Naive B cell (primary cell): ENCODE measurements around the gene USP36. TPM values are rescaled to one million over a fixed set of nuclear protein-coding genes. Genes with fewer than 3 reads are reported as not detected.

Experiments
- ATAC-seq, 2 donors: fragments of 150-1000 bp; cut with Tn5 transposase; 2 replicates each; pipeline ENCODE4 v1.10.0; 2021; ENCODE audit warnings: low read depth in 2 of 2, mild to moderate bottlenecking in 2 of 2, moderate library complexity in 2 of 2
- DNase-seq: peaks from one replicate; pipeline ENCODE4 v3.0.0; 2022
- H3K27ac Mint-ChIP-seq, 6 donors: one replicate each; pipeline ENCODE4 v1.8.0; 2020 to 2022; ENCODE audit warnings: mild to moderate bottlenecking in 6 of 6, mixed read lengths in 6 of 6, moderate library complexity in 5 of 6, inconsistent platforms in 2 of 6
- H3K27me3 Mint-ChIP-seq, 3 donors: one replicate each; pipeline ENCODE4 v1.8.0; 2021 to 2022; ENCODE audit warnings: mixed read lengths in 3 of 3, mild to moderate bottlenecking in 1 of 3
- H3K36me3 Mint-ChIP-seq, 2 donors: one replicate each; pipeline ENCODE4 v1.8.0; 2020 to 2022; ENCODE audit warnings: mixed read lengths in 2 of 2, inconsistent platforms in 1 of 2, mild to moderate bottlenecking in 1 of 2
- H3K4me1 Mint-ChIP-seq, 3 donors: one replicate each; pipeline ENCODE4 v1.8.0; 2020 to 2022; ENCODE audit warnings: mixed read lengths in 3 of 3, inconsistent platforms in 1 of 3, mild to moderate bottlenecking in 1 of 3, moderate library complexity in 1 of 3
- H3K4me3 Mint-ChIP-seq, 8 donors: one replicate each; pipeline ENCODE4 v1.8.0; 2020 to 2022; ENCODE audit warnings: mild to moderate bottlenecking in 8 of 8, mixed read lengths in 8 of 8, moderate library complexity in 8 of 8, inconsistent platforms in 2 of 8
- H3K9me3 Mint-ChIP-seq, 7 donors: one replicate each; pipeline ENCODE4 v1.8.0; 2020 to 2022; ENCODE audit warnings: mixed read lengths in 7 of 7, mild to moderate bottlenecking in 5 of 7, inconsistent platforms in 2 of 7, moderate library complexity in 1 of 7
- polyA plus RNA-seq, 6 donors: library from polyadenylated mRNA; unstranded; fragments of 300-500 nt; fragmentation: Illumina TruSeq; gene quantifications; one replicate each; pipeline ENCODE4 v1.2.3, GENCODE V29; 2021; ENCODE audit warnings: low read depth in 6 of 6

The USP36 gene
- polyA plus RNA-seq, 6 donors from 2014 or later: 14.9 to 37.9 (median 24.5) TPM

DNA sequence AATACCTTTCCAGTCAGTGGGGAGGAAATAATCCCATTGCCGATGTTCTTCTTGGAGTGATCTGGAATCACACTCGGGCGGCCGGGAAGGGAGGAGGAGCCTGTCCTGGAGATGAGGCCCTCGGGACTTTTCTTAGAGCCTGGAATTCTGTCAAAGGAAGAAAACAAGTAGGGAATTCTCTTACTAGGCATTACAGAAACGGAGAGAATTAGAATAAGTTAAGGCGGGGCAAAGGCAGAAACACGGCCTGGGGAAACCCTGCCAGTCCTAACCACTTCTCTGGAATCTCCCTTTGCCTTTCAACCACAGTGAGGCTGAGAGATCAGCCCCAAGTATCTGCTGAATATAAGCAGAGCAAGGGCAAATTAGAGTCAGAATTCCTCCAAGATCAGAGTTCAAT is 27.8 kb downstream of the USP36 start:
- Mint-ChIP-seq H3K27me3 (no peaks in the 10 kb centered on the region), H3K4me3 (no peak overlapping the region), H3K27ac (peak overlapping the region in 1 of 6 donors; percentile 53), H3K36me3 (peaks cover 17 to 36% of the 10 kb centered on the region in 2 donors), H3K9me3 (no peaks in the 10 kb centered on the region), H3K4me1 (no peaks in the 10 kb centered on the region)
- no peak for ATAC-seq
- DNase-seq: no peak

DNA sequence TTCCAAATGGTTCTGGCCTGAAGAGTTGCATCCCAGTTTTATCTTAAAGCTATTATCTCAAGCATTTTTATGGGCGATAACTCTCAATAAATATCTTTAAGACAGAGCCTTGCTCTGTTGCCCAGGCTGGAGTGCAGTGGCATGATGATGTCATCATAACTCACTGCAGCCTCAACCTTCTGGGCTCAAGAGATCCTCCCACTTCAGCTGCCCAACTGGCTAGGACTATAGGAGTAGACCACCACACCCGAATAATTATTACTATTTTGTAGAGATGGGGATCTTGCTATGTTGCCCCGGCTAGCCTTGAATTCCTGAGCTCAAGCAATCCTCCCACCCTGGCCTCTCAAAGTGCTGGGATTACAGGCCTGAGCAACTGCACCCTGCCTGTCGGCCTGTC is 32.5 kb downstream of the USP36 start:
- ATAC-seq (no peak), DNase-seq (no peak)
- H3K36me3 Mint-ChIP-seq: peaks cover 28 to 34% of the 10 kb centered on the region in 2 donors
- no peaks in the 10 kb centered on the region for H3K27me3 Mint-ChIP-seq
- H3K4me1 Mint-ChIP-seq: peaks cover 13 to 33% (median 16%) of the 10 kb centered on the region in 3 donors
- peak overlapping the region in 1 of 8 donors; percentile 42 for H3K4me3 Mint-ChIP-seq
- H3K9me3 Mint-ChIP-seq: no peaks in the 10 kb centered on the region
- peak overlapping the region in 1 of 6 donors; percentile 69 for H3K27ac Mint-ChIP-seq

DNA sequence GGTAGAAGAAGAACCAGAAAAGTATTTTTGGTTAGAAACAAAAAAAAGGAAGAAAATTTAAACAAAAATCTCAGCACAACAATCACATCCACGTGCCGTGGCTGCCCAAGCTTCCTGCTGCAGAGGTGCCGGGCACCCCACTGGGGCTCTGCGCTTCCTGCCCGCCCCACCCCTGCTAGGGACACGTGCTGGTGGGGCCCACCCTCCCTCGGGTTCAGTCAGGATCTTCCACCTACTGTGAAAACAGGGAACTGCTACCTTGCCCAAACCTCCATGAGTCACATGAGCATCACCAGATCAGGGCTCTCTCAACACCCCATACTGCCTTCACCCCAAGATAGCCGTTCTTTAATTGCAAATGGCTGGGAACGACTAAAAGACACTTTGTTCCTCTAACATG is 34.2 kb downstream of the USP36 start:
- Mint-ChIP-seq H3K4me3 (peak overlapping the region in 5 of 8 donors; percentile 28 to 87 (median 66)), H3K36me3 (peaks cover 23 to 37% of the 10 kb centered on the region in 2 donors), H3K9me3 (no peaks in the 10 kb centered on the region), H3K4me1 (peaks cover 13 to 33% (median 16%) of the 10 kb centered on the region in 3 donors), H3K27ac (peak overlapping the region; percentile 85 to 96 (median 92)), H3K27me3 (no peaks in the 10 kb centered on the region)
- ATAC-seq (peak; percentile 71 to 74), DNase-seq (peak; percentile 74)

DNA sequence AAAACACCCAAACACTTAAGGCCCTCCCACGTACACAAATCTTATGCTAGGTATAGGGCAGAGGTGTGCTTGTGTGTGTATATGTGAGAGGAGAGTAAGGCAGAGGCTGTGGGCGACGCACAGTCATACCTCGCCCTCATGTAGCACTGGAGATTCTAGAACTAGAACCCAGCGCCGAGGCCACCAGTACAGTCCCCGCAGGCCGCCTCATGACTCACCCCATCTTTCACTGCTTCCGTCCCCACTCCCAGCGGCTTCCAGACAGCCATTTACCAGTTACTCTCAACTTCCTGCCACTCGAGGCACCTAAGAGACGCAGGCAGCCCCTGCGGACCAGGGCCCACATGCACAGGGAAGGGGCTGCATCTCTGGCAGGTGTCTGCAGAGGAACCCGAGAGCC is 35.3 kb downstream of the USP36 start:
- H3K27ac Mint-ChIP-seq: peak overlapping the region in 5 of 6 donors; percentile 26 to 94 (median 85)
- DNase-seq (no peak), ATAC-seq (no peak)
- peaks cover 16 to 33% (median 20%) of the 10 kb centered on the region in 3 donors for H3K4me1 Mint-ChIP-seq
- H3K9me3 Mint-ChIP-seq: no peaks in the 10 kb centered on the region
- peak overlapping the region in 2 of 8 donors; percentile 55 to 56 for H3K4me3 Mint-ChIP-seq
- H3K36me3 Mint-ChIP-seq: peaks cover 19 to 37% of the 10 kb centered on the region in 2 donors
- H3K27me3 Mint-ChIP-seq: no peaks in the 10 kb centered on the region

DNA sequence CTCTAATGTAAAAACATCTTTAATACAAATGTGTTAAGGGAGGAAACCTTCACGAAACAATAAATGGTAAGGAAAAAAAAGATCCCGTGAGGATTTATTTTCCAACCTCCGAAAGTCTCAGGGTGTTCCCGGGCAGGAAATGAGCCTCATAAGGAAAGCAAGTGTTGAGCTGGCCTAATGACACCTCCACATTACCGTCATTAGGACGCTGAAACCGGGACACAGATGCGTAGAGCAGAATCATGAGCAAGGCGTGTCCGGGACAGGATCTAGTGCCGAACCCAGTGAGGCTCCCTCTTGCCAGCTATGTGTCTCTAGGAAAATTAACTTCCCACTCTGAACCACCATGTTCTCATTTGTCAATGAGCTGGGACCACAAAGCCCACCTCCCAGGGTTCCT is 35.8 kb downstream of the USP36 start:
- no peak for ATAC-seq

DNA sequence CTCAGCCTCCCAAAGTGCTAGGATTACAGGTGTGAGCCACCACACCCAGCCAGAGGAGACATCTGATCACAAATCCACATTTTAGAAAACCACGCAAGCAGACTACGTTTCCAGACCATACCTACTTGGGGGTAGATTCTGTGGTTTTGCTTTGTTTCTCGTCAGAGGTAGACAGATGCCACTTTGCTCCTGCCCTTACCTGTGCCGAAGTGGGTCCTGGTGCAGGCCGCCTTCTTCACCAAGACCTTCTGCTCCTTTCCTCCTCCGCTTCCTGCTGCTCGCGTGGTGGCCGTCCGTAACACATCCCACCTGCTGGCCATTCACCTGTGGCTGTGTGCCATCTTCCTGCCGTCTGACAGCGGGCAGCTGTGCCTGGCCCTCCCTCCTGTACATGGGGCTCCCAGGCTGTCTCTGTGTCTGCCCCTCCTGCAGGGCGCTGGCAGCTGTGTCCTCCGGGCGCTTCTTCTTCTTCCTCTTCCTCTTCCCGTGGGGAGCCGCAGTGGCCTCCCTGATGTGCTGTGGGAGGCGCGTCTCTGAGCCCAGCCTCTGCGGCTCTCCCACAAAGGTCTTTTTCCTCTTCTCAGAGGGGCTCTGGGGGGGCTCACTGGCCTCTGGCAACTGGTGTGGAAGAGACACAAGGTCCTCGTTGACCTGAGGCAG is 37.3 kb downstream of the USP36 start:
- Mint-ChIP-seq H3K36me3 (peaks cover 21 to 38% of the 10 kb centered on the region in 2 donors), H3K4me3 (peak overlapping the region in 3 of 8 donors; percentile 5 to 67 (median 37)), H3K9me3 (no peaks in the 10 kb centered on the region), H3K27ac (peak overlapping the region in 3 of 6 donors; percentile 41 to 66 (median 49)), H3K4me1 (peaks cover 24 to 47% (median 29%) of the 10 kb centered on the region in 3 donors), H3K27me3 (no peaks in the 10 kb centered on the region)
- ATAC-seq (no peak), DNase-seq (no peak)

More for the DNA sequence above, 35.8 kb downstream of the USP36 start:
- Mint-ChIP-seq H3K4me1 (peaks cover 18 to 37% (median 21%) of the 10 kb centered on the region in 3 donors), H3K36me3 (peaks cover 16 to 37% of the 10 kb centered on the region in 2 donors), H3K27me3 (no peaks in the 10 kb centered on the region), H3K27ac (peak overlapping the region in 4 of 6 donors; percentile 50 to 85 (median 77)), H3K4me3 (peak overlapping the region in 2 of 8 donors; percentile 24 to 67), H3K9me3 (no peaks in the 10 kb centered on the region)
- DNase-seq: no peak

DNA sequence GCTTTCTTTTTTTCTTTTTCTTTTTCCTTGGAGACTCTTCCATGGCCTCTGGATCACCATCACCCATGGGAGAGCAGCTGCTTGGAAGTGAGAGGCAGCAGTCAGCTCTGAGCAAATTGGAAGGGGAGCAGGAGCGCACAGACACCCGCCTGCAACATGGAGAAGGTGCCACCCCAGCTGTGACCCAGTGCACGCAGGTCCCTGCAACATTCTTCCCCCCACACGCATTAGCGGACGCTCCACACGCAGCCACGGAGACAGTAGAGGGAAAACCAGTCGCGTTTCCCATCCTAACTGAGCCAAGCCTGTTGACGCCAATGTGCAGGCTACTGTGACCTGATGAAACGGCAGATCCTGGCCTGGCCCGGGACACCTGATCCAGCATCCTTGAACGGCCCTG is 38.2 kb downstream of the USP36 start:
- Mint-ChIP-seq H3K27ac (peak overlapping the region in 2 of 6 donors; percentile 41 to 66), H3K4me3 (peak overlapping the region in 1 of 8 donors; percentile 63), H3K9me3 (no peaks in the 10 kb centered on the region), H3K27me3 (no peaks in the 10 kb centered on the region), H3K4me1 (peaks cover 28 to 47% (median 29%) of the 10 kb centered on the region in 3 donors), H3K36me3 (peaks cover 25 to 45% of the 10 kb centered on the region in 2 donors)
- DNase-seq (no peak), ATAC-seq (no peak)

DNA sequence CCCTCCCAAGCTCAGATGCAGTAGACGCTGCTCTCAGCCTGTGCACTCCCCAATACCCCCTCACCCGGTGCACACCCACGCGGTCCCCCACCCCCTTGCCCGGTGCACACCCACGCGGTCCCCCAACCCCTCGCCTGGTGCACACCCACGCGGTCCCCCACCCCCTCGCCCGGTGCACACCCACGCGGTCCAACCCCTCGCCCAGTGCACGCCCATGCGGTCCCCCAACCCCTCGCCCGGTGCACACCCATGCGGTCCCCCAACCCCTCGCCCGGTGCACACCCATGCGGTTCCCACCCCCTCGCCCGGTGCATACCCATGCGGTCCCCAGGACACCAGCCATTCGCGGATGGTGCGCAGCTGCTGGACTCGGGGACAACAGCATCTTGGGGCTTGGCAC is 38.6 kb downstream of the USP36 start:
- DNase-seq (no peak), ATAC-seq (no peak)
- Mint-ChIP-seq H3K36me3 (peaks cover 26 to 44% of the 10 kb centered on the region in 2 donors), H3K4me1 (peaks cover 28 to 43% (median 29%) of the 10 kb centered on the region in 3 donors), H3K27ac (peak overlapping the region in 3 of 6 donors; percentile 30 to 66 (median 32)), H3K4me3 (no peak overlapping the region), H3K9me3 (no peaks in the 10 kb centered on the region), H3K27me3 (no peaks in the 10 kb centered on the region)

DNA sequence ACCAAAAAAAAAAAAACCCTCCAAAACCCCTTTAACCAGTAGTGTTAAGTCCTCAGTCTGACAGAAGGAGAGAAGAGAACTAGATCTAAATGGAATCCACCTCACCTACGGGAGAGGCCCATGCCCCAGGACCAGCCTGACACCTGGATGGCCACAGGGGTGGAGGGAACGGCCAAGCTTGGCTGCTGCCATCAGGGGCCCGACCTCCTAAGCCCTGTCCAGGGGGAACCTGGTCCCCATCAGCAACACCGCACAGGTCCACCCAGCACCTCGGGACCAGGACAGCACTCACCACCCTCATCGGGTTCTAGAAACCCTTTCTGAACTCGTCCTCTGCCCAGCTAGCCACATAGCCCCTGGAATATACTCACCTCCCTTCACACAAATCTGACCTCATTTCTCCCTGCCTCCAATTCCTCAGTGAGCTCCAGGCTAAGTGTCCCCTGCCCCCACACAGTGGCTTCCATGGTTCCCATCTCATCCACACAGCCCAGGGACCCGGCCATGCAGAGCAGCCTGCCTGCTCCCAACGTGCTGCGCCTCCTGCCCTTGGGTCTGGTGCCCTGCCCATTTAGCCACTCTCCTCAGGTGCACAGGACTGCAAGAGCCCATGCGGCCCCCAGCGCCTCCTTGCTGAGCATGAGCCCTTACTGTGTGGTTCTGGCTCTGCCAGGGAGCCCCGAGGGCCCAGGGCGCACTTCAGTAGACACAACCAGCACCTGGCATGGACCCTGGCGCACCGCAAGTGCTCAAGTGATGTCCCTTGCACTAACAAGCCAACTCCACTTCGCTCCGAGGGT is 40.3 kb downstream of the USP36 start:
- Mint-ChIP-seq H3K27me3 (no peaks in the 10 kb centered on the region), H3K9me3 (no peaks in the 10 kb centered on the region), H3K36me3 (peaks cover 30 to 39% of the 10 kb centered on the region in 2 donors), H3K4me3 (peak overlapping the region in 1 of 8 donors; percentile 61), H3K4me1 (peaks cover 13 to 26% (median 19%) of the 10 kb centered on the region in 3 donors), H3K27ac (peak overlapping the region in 4 of 6 donors; percentile 11 to 96 (median 76))
- ATAC-seq (no peak), DNase-seq (no peak)

DNA sequence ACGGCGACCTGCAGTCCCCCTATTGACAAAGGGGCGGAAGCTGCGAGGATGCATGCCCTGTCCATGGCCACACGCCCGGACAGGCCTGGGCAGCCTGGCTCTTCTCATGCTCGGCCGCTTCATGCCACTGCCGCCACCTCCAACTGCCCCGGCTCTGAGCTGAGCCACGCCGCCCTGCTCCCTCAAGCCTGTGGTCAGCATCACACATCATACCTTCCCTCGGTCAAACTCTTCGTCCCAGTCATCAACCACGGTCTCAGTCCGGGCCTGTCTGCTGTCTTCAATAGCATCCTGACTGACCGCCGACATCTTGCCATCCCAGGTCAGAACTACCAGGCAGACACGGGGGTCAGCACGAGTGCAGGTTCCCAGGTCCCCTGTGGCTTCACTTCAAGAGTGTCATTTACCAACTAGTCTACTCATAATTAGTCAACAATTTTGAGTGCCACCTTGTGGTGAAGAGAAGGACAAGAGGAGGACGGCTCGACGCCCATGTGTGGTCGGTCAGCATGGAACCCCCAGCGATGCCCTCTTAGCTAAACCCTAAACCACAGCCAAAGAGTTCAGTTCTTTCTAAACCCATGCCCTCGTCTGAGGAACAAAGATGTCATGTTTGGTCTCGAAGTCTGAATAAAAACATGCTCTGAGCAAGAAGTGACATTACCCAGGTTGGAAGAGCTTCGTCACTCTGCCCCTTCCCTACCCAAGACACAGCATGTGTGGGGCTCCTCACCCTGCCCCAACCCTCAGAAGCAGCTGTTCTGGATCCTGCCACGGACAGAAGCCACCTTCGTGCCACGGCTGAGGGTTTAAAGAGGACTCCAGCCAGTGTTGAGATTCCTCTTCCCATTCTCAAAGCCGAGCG is 41.7 kb downstream of the USP36 start:
- Mint-ChIP-seq H3K4me1 (peaks cover 13 to 25% (median 20%) of the 10 kb centered on the region in 3 donors), H3K27me3 (no peaks in the 10 kb centered on the region), H3K4me3 (peak overlapping the region in 2 of 8 donors; percentile 19 to 24), H3K27ac (peak overlapping the region in 4 of 6 donors; percentile 57 to 96 (median 86)), H3K36me3 (peaks cover 30 to 36% of the 10 kb centered on the region in 2 donors), H3K9me3 (no peaks in the 10 kb centered on the region)
- peak; percentile 61 to 74 for ATAC-seq
- peak; percentile 39 for DNase-seq

DNA sequence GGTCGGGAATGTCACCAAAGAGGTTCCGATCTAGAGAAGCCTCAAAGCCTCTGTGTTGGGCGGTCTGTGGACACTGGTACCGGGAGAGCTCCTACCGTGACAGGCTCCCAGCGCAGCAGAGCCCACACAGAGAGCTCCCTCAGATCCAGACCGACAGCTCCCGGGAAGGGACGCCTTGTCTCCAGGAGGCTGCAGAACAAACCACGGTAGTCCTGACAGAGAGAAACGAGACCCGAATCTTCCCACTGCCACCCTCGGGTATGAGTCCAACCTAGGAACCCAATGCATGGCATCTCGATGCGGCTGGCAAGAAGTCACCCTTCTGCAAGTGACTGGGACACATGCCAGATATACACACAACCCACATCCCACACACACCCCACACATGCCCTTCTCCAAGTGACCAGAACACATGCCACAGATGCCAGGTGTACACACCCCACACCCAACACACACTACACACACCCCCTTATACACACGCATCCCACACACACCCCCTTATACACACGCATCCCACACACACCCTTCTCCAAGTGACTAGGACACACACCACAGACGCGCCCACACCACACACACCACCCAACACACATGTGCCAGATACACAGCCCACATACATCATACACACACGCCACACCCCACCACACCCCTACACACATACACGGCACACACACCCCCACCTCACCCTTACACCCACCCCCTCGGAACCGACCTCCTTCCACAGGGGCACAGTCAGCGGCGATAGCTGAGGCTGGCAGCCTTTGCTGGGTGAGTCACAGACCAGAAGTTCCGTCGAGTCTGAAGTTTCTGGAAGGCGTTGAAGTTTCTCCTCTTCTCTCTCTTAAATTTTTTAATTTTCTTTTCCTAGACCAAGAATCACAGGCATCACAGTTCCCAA is 42.7 kb downstream of the USP36 start:
- Mint-ChIP-seq H3K27ac (peak overlapping the region in 3 of 6 donors; percentile 80 to 87 (median 83)), H3K9me3 (no peaks in the 10 kb centered on the region), H3K36me3 (peaks cover 28 to 30% of the 10 kb centered on the region in 2 donors), H3K27me3 (no peaks in the 10 kb centered on the region), H3K4me3 (peak overlapping the region in 1 of 8 donors; percentile 24), H3K4me1 (peaks cover 13 to 21% (median 14%) of the 10 kb centered on the region in 3 donors)
- no peak for ATAC-seq
- no peak for DNase-seq

DNA sequence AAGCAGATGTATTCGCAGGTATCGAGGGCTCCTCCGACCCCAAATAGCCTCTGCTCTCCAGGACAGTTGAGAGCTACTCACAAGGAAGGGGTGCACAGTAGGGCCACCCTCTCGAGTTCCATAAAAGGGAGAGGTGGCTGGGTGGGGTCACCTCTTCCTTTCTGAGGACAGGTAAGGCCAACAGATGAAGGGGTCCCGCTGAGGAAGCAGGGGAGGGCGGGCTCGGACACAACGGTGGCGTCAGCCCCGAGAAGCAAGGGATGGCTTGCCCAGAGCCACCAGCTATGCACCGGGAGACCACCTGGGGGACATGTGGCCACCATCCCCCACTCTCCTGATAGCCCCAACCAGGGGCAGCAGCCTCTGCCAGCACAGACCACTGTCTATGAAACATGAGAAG is 43.4 kb downstream of the USP36 start:
- Mint-ChIP-seq H3K36me3 (peaks cover 27 to 30% of the 10 kb centered on the region in 2 donors), H3K9me3 (no peaks in the 10 kb centered on the region), H3K27me3 (no peaks in the 10 kb centered on the region), H3K4me1 (peaks cover 13 to 21% (median 14%) of the 10 kb centered on the region in 3 donors), H3K4me3 (peak overlapping the region in 1 of 8 donors; percentile 77), H3K27ac (no peak overlapping the region)
- DNase-seq: no peak
- ATAC-seq: no peak
